H1 (cell line): ENCODE data around the gene FAIM2. TPM values are rescaled to one million over a fixed set of nuclear protein-coding genes. Genes with fewer than 3 reads are reported as not detected.

ENCODE experiments used
- CTCF ChIA-PET: fragments of 300-600 bp; sonication (Branson Sonifier 250); formaldehyde crosslinking; loops from one replicate; lab custom pipeline; 2021; ENCODE audit not compliant: partially characterized antibody; lab: Charles Lee
- POLR2A ChIA-PET: fragments of 300-600 bp; sonication (Branson Sonifier 250); formaldehyde crosslinking; loops from one replicate; lab custom pipeline; 2021; ENCODE audit warnings: inconsistent platforms; ENCODE audit not compliant: partially characterized antibody; lab: Charles Lee
- DNase-seq, 2 experiments: peaks; one replicate each; pipeline versions ENCODE4 v3.0.0 to v3.0.0-alpha.2; 2010 to 2022; ENCODE audit warnings: low spot score in 2 of 2, low read depth in 1 of 2, mixed read lengths in 1 of 2
- FAIRE-seq: peaks from 2 replicates; lab custom pipeline; 2011; peaks lifted over from hg19 to GRCh38; lab: Jason Lieb, UNC
- H2AFZ ChIP-seq: 2 replicates; pipeline ENCODE4 v1.8.1; 2012; ENCODE audit warnings: low read length, inconsistent platforms
- H2AK5ac ChIP-seq: 2 replicates; pipeline ENCODE4 v1.6.1; 2013; ENCODE audit warnings: low read depth, low read length
- H2BK120ac ChIP-seq: replicated peaks from 2 replicates; pipeline ENCODE3; 2013; ENCODE audit warnings: low read depth, low read length, inconsistent platforms
- H2BK12ac ChIP-seq: 2 replicates; pipeline ENCODE4 v1.6.1; 2013; ENCODE audit warnings: low read depth, low read length
- H2BK15ac ChIP-seq: 2 replicates; pipeline ENCODE4 v1.6.1; 2013; ENCODE audit warnings: low read length
- H2BK20ac ChIP-seq: 2 replicates; pipeline ENCODE4 v1.6.1; 2013; ENCODE audit warnings: low read length
- H2BK5ac ChIP-seq: 2 replicates; pipeline ENCODE4 v1.6.1; 2013; ENCODE audit warnings: low read depth, low read length
- H3K14ac ChIP-seq: 2 replicates; pipeline ENCODE4 v1.6.1; 2013; ENCODE audit warnings: inconsistent platforms; ENCODE audit not compliant: insufficient read length
- H3K18ac ChIP-seq: 2 replicates; pipeline ENCODE4 v1.6.1; 2013; ENCODE audit warnings: low read length; ENCODE audit errors: extremely low read depth
- H3K23ac ChIP-seq: 2 replicates; pipeline ENCODE4 v1.6.1; 2013; ENCODE audit warnings: inconsistent platforms; ENCODE audit not compliant: insufficient read length
- H3K23me2 ChIP-seq: 2 replicates; pipeline ENCODE4 v1.6.1; 2013; ENCODE audit warnings: low read depth, low read length
- H3K27ac ChIP-seq: 2 replicates; pipeline ENCODE4 v1.6.1; 2011; ENCODE audit warnings: low read depth, low read length, inconsistent platforms
- H3K27me3 ChIP-seq, 4 experiments: replicated peaks in 1 of 4; 1 replicate in 1 of 4; 2 replicates in 3 of 4; pipeline versions ENCODE4 v1.6.1 to v1.8.1; 2011 to 2013; ENCODE audit warnings: low read length in 3 of 4, mild to moderate bottlenecking in 3 of 4, inconsistent platforms in 2 of 4, mixed read lengths in 2 of 4, moderate library complexity in 1 of 4; ENCODE audit not compliant: control insufficient read depth in 3 of 4, insufficient read depth in 3 of 4; ENCODE audit errors: extremely low read depth in 1 of 4
- H3K36me3 ChIP-seq, 4 experiments: 2 replicates each; pipeline versions ENCODE4 v1.6.1 to v1.8.1; 2011 to 2013; ENCODE audit warnings: mild to moderate bottlenecking in 4 of 4, low read length in 3 of 4, moderate library complexity in 2 of 4, control low read depth in 1 of 4, inconsistent platforms in 1 of 4; ENCODE audit not compliant: insufficient read depth in 4 of 4, control insufficient read depth in 2 of 4
- H3K4ac ChIP-seq: replicated peaks from 2 replicates; pipeline ENCODE3; 2013; ENCODE audit warnings: low read length, low read depth, mixed read lengths, inconsistent platforms; ENCODE audit not compliant: insufficient read length
- H3K4me1 ChIP-seq, 4 experiments: replicated peaks in 1 of 4; 1 replicate in 1 of 4; 2 replicates in 3 of 4; pipeline versions ENCODE4 v1.6.1 to v1.8.1; 2011 to 2013; ENCODE audit warnings: low read length in 3 of 4, inconsistent platforms in 2 of 4, mixed read lengths in 1 of 4; ENCODE audit not compliant: insufficient read depth in 4 of 4, control insufficient read depth in 3 of 4
- H3K4me2 ChIP-seq, 2 experiments: 2 replicates each; pipeline versions ENCODE4 v1.6.1 to v1.8.1; 2011 to 2013; ENCODE audit warnings: low read depth in 2 of 2, low read length in 2 of 2, control low read depth in 1 of 2, inconsistent platforms in 1 of 2, mild to moderate bottlenecking in 1 of 2; ENCODE audit not compliant: insufficient read depth in 1 of 2
- H3K4me3 ChIP-seq, 4 experiments: fragments of 200-600, 300-600 bp in 1 of 4; sonication (generic), shearing (Covaris generic), sonication (Bioruptor Twin) in 1 of 4; 2 replicates each; pipeline versions ENCODE4 v1.5.1 to v1.8.1; 2011 to 2016; ENCODE audit warnings: low read length in 4 of 4, low read depth in 3 of 4, control low read depth in 2 of 4, inconsistent platforms in 2 of 4, mild to moderate bottlenecking in 2 of 4, mixed read lengths in 1 of 4, moderate library complexity in 1 of 4; ENCODE audit not compliant: insufficient read depth in 2 of 4; ENCODE audit errors: extremely low read depth in 1 of 4
- H3K56ac ChIP-seq: replicated peaks from 2 replicates; pipeline ENCODE3; 2013; ENCODE audit warnings: low read depth, mild to moderate bottlenecking, mixed read lengths, low read length, inconsistent platforms; ENCODE audit not compliant: insufficient read length
- H3K79me1 ChIP-seq: 2 replicates; pipeline ENCODE4 v1.6.1; 2013; ENCODE audit warnings: low read depth, low read length, control low read depth
- H3K79me2 ChIP-seq, 2 experiments: 2 replicates each; pipeline versions ENCODE4 v1.6.1 to v1.8.1; 2012 to 2013; ENCODE audit warnings: low read length in 2 of 2, mild to moderate bottlenecking in 2 of 2, inconsistent platforms in 1 of 2; ENCODE audit not compliant: insufficient read depth in 2 of 2, control insufficient read depth in 1 of 2
- H3K9ac ChIP-seq, 4 experiments: replicated peaks in 1 of 4; 1 replicate in 1 of 4; 2 replicates in 3 of 4; pipeline versions ENCODE4 v1.6.1 to v1.8.1; 2011 to 2013; ENCODE audit warnings: low read depth in 3 of 4, low read length in 3 of 4, control low read depth in 2 of 4, mild to moderate bottlenecking in 2 of 4, moderate library complexity in 2 of 4, inconsistent platforms in 1 of 4; ENCODE audit errors: extremely low read depth in 1 of 4
- H3K9me3 ChIP-seq, 2 experiments: 2 replicates each; pipeline versions ENCODE4 v1.6.1 to v1.8.1; 2012 to 2013; ENCODE audit warnings: mild to moderate bottlenecking in 2 of 2, moderate library complexity in 2 of 2, control low read depth in 1 of 2, inconsistent platforms in 1 of 2, low read depth in 1 of 2, low read length in 1 of 2, mixed read lengths in 1 of 2; ENCODE audit not compliant: insufficient read depth in 2 of 2
- H4K20me1 ChIP-seq, 2 experiments: replicated peaks in 1 of 2; 2 replicates each; pipeline versions ENCODE3 to v1.8.1; 2011 to 2013; ENCODE audit warnings: inconsistent platforms in 2 of 2, low read length in 2 of 2, mild to moderate bottlenecking in 1 of 2; ENCODE audit not compliant: insufficient read depth in 2 of 2, control insufficient read depth in 1 of 2
- H4K5ac ChIP-seq: 2 replicates; pipeline ENCODE4 v1.6.1; 2013; ENCODE audit warnings: low read length, low read depth, mixed read lengths, inconsistent platforms; ENCODE audit not compliant: insufficient read length
- H4K8ac ChIP-seq: 2 replicates; pipeline ENCODE4 v1.8.0; 2013; ENCODE audit warnings: mild to moderate bottlenecking, moderate library complexity, low read length, inconsistent platforms; ENCODE audit not compliant: insufficient read depth; ENCODE audit errors: extremely low read depth
- H4K91ac ChIP-seq: replicated peaks from 2 replicates; pipeline ENCODE3; 2013; ENCODE audit warnings: low read length, mixed read lengths, inconsistent platforms; ENCODE audit not compliant: insufficient read length
- ATF3 ChIP-seq: IDR thresholded peaks from 2 replicates; pipeline ENCODE4 v1.6.1; 2011; ENCODE audit warnings: low read depth, mild to moderate bottlenecking, low read length; ENCODE audit not compliant: insufficient read depth
- CREB1 ChIP-seq: IDR thresholded peaks from 2 replicates; pipeline ENCODE4 v1.6.1; 2012; ENCODE audit warnings: inconsistent platforms
- EGR1 ChIP-seq: IDR thresholded peaks from 2 replicates; pipeline ENCODE4 v1.6.1; 2011; ENCODE audit warnings: low read depth, low read length, borderline replicate concordance
- EP300 ChIP-seq, 2 experiments: IDR thresholded peaks; 1 replicate in 1 of 2; 2 replicates in 1 of 2; pipeline ENCODE4 v1.6.1; 2011 to 2012; ENCODE audit warnings: low read depth in 2 of 2, low read length in 2 of 2, mild to moderate bottlenecking in 2 of 2, borderline replicate concordance in 1 of 2, inconsistent platforms in 1 of 2, moderate library complexity in 1 of 2
- FOSL1 ChIP-seq: IDR thresholded peaks from 2 replicates; pipeline ENCODE4 v1.6.1; 2011; ENCODE audit warnings: mild to moderate bottlenecking, low read depth, low read length, moderate library complexity; ENCODE audit not compliant: insufficient read depth
- HDAC6 ChIP-seq: IDR thresholded peaks from one replicate; pipeline ENCODE4 v1.7.1; 2012; ENCODE audit warnings: low read depth, mild to moderate bottlenecking, inconsistent platforms, low read length, moderate library complexity
- JUND ChIP-seq: IDR thresholded peaks from 2 replicates; pipeline ENCODE4 v1.6.1; 2011; ENCODE audit warnings: mild to moderate bottlenecking, improper control_type of control experiment, low read length
- RFX5 ChIP-seq: IDR thresholded peaks from 2 replicates; pipeline ENCODE4 v1.6.1; 2011; ENCODE audit warnings: low read depth, low read length, improper control_type of control experiment, borderline replicate concordance
- RXRA ChIP-seq: IDR thresholded peaks from 2 replicates; pipeline ENCODE4 v1.6.1; 2011; ENCODE audit warnings: low read depth, mild to moderate bottlenecking, low read length, moderate library complexity; ENCODE audit not compliant: insufficient read depth
- SRF ChIP-seq: IDR thresholded peaks from 2 replicates; pipeline ENCODE4 v1.6.1; 2011; ENCODE audit warnings: mild to moderate bottlenecking, low read depth, low read length, moderate library complexity
- TEAD4 ChIP-seq: IDR thresholded peaks from 2 replicates; pipeline ENCODE4 v1.6.1; 2012; ENCODE audit warnings: low read depth, low read length, inconsistent platforms, mixed read lengths
- WGBS, 2 experiments: shearing (Covaris generic) in 1 of 2; methylation state at CpG; one replicate each; pipeline versions ENCODE4 v1.1.6 to v1.1.7; 2013 to 2015; ENCODE audit warnings: low lambda C conversion rate in 2 of 2, mixed read lengths in 2 of 2, inconsistent platforms in 1 of 2, low coverage in 1 of 2, missing lambda C conversion rate in 1 of 2; ENCODE audit not compliant: insufficient replicate concordance in 2 of 2, insufficient coverage in 1 of 2, insufficient read length in 1 of 2; ENCODE audit errors: extremely low coverage in 1 of 2, missing lambda C conversion rate in 1 of 2; 5-methylcytosine and 5-hydroxymethylcytosine counted together
- polyA plus RNA-seq, 7 experiments: library from polyadenylated mRNA; depleted of rRNA in 3 of 7; stranded (reverse) in 5 of 7; unstranded in 2 of 7; fragments of >200 nt in 5 of 7; fragments of 200-250 nt in 2 of 7; gene quantifications; 1 replicate in 5 of 7; 2 replicates in 1 of 7; 4 replicates in 1 of 7; pipeline versions ENCODE4 v1.2.1 to v1.2.3, GENCODE V29; 2011 to 2013; ENCODE audit warnings: missing spikeins in 2 of 7, mixed read lengths in 2 of 7
- total RNA-seq: library from RNA; stranded (reverse); fragmentation: NEBNext Ultra II Directional; extraction: Animal tissue kit (Norgen Biotek cat#: 25700); gene quantifications from 2 replicates; pipeline ENCODE4 v1.2.1, GENCODE V29; 2021

Gene FAIM2
- total and polyA plus RNA-seq, 2 of the 8 experiments (the other 6 are each of a cell fraction or from before 2014, with no cell fraction given) = 0.89 to 1.3 TPM

- Histone ChIP-seq H3K4ac (no peak overlapping the region), H3K36me3 (no peaks in the 10 kb centered on the region), H3K4me2 (no peak overlapping the region), H3K18ac (no peak overlapping the region), H2AK5ac (no peak overlapping the region), H2BK5ac (no peak overlapping the region), H2AFZ (no peak overlapping the region), H4K91ac (no peak overlapping the region), H3K23me2 (peaks cover 3% of the 10 kb centered on the region; the same call in 1 of the 2 replicates), H4K8ac (no peak overlapping the region), H3K4me1 (no peaks in the 10 kb centered on the region), H4K20me1 (peaks cover 0 to 15% of the 10 kb centered on the region in 2 experiments), H2BK120ac (no peak overlapping the region), H3K14ac (no peak overlapping the region), H2BK20ac (no peak overlapping the region), H2BK12ac (no peak overlapping the region), H3K23ac (no peak overlapping the region), H3K9me3 (peaks cover 0 to 7% of the 10 kb centered on the region in 2 experiments; a peak in 1 of 4 replicates), H3K56ac (no peak overlapping the region), H3K79me1 (no peaks in the 10 kb centered on the region), H3K27ac (no peak overlapping the region), H3K9ac (no peak overlapping the region), H3K79me2 (no peaks in the 10 kb centered on the region), H2BK15ac (no peak overlapping the region), H3K4me3 (no peak overlapping the region), H4K5ac (no peak overlapping the region), H3K27me3 (no peaks in the 10 kb centered on the region)
- no peak for DNase-seq
- 91% methylated on average over 3 of the region's 3 CpGs; no CpG with 5 or more reads in 1 of the 2 experiments for WGBS, 2 experiments
- CTCF ChIA-PET = interaction anchor here (0.8 kb wide), 1 partner anchor 30 kb away, joined by 4 read pairs; no protein-coding TSS in a partner anchor
- TF ChIP-seq SRF = no peak
- TF ChIP-seq FOSL1 = no peak
- no peak for TF ChIP-seq HDAC6
- no peak for TF ChIP-seq JUND
- TF ChIP-seq RXRA = no peak
- no peak for TF ChIP-seq CREB1
- TF ChIP-seq RFX5 = no peak
- TF ChIP-seq ATF3 = no peak
- no peak for TF ChIP-seq EP300 (IDR thresholded peaks at IDR 0.05; ENCODE audit: borderline replicate concordance in 1 of 2, low read depth in 2 of 2, low read length in 2 of 2)
- no peak for TF ChIP-seq TEAD4
- TF ChIP-seq EGR1 = no peak
- POLR2A ChIA-PET = no interaction called here
- FAIRE-seq = no peak
Observed at GRCh38 chr12:49876070-49876469, 27.6 kb downstream of the FAIM2 start.
